GM19240 (cell line): ENCODE measurements around the gene CGN.
"Not testable (repeated sequence)": the region's sequence is repeated elsewhere in the genome, so short reads cannot be mapped to it uniquely, and the experiment has no call there.

Experiments
- DNase-seq: peaks from one replicate; pipeline ENCODE4 v3.0.0; 2011; ENCODE audit warnings: low spot score; ENCODE audit not compliant: insufficient read length

CGN gene

DNA sequence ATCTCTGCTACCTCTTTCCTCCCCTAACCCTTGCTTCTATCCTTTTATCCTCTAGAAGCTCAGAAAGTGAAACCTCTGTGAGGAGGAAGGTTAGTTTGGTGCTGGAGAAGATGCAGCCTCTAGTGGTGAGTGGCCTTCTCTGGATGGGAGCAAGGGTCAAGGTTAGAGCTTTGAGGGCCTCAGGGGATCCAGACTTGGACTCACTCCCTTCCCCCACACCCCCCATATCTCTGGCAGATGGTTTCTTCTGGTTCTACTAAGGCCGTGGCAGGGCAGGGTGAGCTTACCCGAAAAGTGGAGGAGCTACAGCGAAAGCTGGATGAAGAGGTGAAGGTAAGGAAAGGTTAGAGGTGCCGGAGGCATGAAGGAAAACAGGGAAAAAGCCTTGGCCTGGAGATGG lies 9.2 kb downstream of the CGN start:
- no peak for DNase-seq

DNA sequence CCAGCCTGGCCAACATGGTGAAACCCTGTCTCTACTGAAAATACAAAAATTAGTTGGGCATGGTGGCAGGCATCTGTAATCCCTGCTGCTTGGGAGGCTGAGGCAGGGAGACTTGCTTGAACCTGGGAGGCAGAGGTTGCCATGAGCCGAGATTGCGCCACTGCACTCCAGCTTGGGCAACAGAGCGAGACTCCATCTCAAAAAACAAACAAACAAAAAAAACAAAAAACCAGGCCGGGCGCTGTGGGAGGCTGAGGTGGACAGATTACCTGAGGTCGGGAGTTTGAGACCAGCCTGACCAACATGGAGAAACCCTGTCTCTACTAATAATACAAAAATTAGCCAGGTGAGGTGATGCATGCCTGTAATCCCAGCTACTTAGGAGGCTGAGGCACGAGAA lies 11.2 kb downstream of the CGN start:
- not testable (repeated sequence) for DNase-seq

DNA sequence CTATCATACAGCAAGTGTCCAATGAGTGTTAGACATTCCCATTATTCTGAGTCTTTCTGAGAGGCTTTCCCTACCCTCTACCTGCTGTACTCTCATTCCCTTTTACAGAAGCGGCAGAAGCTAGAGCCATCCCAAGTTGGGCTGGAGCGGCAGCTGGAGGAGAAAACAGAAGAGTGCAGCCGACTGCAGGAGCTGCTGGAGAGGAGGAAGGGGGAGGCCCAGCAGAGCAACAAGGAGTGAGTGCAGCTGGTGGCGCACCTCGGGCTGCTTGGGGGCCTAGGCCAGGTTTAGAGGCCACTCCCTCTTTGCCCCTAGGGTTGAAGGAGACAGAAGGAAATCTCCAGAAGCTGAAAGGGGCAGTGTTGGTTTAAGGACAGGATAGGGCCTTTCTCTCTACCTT lies 12.1 kb downstream of the CGN start:
- no peak for DNase-seq

- DNase-seq: no peak
These were observed 13.5 kb downstream of the CGN start for GRCh38 chr1:151524736-151525135.

DNA sequence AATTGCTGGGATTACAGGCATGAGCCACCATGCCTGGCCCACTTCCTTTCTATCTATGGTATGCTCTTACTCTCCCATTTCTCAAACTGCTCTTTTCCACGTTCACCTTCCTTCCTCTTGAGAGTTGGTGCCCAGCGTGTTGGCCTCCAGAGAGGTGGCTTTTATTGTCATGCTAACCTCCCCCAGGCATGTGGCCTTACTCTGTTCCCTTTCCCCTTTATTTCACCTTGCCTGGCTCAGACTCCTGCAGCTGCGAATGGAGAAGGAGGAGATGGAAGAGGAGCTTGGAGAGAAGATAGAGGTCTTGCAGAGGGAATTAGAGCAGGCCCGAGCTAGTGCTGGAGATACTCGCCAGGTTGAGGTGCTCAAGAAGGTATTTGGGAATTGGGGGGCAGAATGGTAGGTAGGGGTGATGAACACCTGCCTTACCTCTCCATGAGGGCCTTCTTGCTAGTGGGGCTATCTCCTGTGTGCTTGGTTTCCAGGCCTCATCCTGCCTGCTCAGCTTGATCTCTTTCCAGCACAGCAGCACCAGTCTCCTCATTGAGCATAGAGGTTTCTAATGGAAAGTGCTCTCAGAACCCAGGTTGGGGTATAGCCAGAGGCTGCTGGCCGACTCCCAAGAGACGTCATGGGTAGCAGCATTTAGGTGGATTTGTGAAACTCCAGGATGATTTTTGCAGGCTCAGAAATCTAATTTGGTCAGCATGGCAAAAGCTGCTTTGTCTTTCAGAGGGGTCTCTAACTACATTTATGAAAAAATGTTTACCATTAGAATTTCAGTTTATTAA lies 15.7 kb downstream of the CGN start:
- no peak for DNase-seq

DNA sequence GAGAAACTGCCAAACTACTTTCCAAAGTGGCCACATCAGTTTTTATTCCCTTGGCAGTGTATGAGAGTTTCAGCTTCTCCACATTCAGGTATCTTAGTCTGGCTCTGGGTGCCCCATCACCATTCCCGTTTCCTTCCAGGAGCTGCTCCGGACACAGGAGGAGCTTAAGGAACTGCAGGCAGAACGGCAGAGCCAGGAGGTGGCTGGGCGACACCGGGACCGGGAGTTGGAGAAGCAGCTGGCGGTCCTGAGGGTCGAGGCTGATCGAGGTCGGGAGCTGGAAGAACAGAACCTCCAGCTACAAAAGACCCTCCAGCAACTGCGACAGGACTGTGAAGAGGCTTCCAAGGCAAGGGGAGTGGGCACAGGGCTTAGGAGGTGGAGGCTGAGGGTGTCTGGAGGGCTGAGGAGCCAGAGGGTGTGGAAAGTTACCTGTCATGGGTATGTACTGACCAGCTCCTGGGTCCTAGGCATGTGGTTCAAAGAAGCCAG lies 18.1 kb downstream of the CGN start:
- no peak for DNase-seq

- DNase-seq: no peak
These were observed 18.6 kb downstream of the CGN start for GRCh38 chr1:151529781-151530180.

DNA sequence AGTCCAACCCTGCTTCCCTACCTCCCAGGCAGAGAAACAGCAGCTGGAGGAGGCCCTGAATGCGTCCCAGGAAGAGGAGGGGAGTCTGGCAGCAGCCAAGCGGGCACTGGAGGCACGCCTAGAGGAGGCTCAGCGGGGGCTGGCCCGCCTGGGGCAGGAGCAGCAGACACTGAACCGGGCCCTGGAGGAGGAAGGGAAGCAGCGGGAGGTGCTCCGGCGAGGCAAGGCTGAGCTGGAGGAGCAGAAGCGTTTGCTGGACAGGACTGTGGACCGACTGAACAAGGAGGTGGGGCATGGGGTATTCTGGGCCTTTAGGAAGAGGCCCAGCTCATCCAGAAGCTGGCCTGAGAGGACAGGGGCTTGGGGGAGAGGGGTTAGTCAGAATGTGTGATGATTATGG lies 19.3 kb downstream of the CGN start:
- no peak for DNase-seq

DNA sequence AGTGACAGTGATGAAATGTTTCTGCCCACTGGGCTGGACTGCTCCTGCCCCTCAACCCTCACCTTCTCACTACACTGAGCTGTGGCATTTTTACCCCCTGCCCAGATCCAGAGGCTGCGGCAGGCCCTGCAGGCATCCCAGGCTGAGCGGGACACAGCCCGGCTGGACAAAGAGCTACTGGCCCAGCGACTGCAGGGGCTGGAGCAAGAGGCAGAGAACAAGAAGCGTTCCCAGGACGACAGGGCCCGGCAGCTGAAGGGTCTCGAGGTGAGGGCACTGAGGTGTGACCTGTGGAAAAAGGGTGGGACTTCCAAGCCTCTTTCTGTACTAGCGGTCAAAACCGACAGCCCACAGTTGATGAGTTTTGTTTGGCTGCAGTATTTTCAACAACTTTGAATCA lies 22.7 kb downstream of the CGN start:
- DNase-seq: no peak

DNA sequence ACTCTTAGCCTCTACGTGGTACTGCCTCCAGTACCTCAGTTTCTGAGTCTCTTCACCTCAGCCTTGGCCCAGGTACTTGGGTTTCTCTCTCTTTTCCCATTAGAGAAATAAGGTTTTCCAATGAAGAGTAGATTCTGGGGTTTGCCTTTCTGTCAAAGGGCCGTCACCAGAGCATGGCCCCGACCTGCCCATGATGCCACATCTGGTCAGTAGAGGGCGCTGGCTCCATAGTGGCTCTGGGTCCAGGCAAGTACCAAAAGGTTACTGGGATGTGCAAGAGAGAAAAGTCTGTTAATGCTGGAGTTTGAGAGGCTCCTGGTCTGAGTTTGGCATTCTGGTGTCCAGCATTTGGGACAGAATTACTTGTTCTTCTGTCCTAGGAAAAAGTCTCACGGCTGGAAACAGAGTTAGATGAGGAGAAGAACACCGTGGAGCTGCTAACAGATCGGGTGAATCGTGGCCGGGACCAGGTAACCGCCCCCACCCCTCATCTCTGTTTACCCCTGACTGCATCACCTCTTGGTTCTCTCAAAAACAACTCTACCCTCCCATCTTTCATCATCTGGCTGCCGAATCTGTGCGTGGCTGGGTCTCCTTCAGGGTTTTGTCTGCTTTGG lies 23.6 kb downstream of the CGN start:
- DNase-seq: peak; percentile 60

GRCh38 chr1:151535326-151536271 lies 24.4 kb downstream of the CGN start:
- no peak for DNase-seq

GRCh38 chr1:151536499-151536898 lies 25.3 kb downstream of the CGN start:
- DNase-seq: no peak

- no peak for DNase-seq
These were observed 25.9 kb downstream of the CGN start for GRCh38 chr1:151537112-151537511.

GRCh38 chr1:151539321-151540020 lies 28.3 kb downstream of the CGN start:
- no peak for DNase-seq

DNA sequence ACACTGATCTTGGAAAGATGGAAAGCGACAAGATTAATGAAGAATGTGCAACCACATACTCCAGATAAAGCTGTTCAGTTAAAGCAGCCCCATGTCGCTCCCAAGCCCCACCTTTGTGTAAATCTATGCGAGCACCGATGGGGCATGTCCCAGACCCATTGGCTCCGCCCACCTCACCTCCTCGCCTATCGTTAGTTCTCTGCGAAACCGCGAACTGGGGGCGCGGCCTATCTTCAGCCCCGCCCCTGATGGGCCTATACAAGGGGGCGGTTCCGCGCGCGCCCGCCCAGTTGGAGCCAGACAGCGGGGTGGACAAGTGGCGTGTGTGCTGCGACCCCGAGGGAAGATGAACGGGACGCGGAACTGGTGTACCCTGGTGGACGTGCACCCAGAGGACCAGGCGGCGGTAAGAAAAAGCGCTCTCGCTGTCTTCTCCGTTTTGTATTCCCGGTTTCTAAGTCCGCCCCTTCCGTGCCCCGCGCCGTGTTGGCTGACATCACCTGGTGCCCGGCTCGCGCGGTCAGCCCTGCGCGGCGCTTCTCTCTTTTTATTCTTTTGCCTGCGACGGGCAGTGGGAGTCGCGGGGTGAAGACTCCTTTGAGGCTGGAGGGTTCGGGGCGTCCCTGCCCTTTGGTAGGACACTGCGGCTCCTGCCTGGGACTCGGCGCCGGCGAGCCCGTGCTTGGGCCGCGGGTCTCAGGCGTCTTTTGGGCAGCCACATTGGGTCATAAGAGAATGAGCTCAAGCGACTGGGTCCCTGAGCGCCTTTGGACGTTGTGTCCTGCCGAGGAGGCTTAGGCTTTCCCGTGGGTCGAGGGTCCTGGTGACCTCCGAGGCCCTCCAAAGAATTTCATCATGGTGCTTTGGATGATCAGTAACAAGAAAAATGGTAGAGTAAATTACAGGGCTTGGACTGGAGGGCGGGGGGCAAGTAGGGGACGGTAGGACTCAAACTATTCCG lies 29.1 kb downstream of the CGN start, which contains the start of gene TUFT1:
TUFT1 (plus strand) TSS at position 289 of the 961 bp plus-strand sequence; CDS start at position 347, 58 bp downstream.
- DNase-seq: peak; percentile 93

DNA sequence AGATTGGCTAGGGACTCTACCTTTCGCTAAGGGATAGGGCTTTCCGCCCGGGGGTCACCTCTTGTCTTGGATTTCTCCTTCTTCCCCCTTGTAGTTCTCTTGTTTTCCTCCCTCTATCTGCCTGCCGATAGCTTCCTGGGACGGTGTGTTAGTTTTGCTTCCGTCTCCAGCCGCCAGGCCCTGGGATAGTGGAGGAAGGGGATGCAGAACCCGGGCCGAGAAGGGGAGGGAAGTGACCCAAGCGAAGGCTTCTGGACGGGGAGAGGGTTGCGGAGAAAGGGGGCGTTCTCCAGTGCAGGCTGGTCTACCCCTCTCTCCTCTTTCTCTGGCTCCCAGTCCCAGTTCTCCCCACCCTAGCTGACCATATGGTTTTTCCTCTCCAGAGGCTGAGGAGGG lies 29.8 kb downstream of the CGN start:
- DNase-seq: no peak

GRCh38 chr1:151541752-151542151 lies 30.6 kb downstream of the CGN start:
- no peak for DNase-seq

GRCh38 chr1:151542710-151543129 lies 31.5 kb downstream of the CGN start:
- no peak for DNase-seq

- DNase-seq: no peak
These were observed 34.4 kb downstream of the CGN start for GRCh38 chr1:151545542-151545941.
